Gastrocnemius medialis (tissue), 4 donors: ENCODE data around the gene DROSHA.

Experiments used
- POLR2A ChIP-seq, 2 donors: fragments of 450-650 bp; IDR thresholded peaks; one replicate each; pipeline ENCODE4 v1.6.1; 2017; ENCODE audit warnings: antibody characterized with exemption in 2 of 2, mild to moderate bottlenecking in 2 of 2, moderate library complexity in 2 of 2
- TF ChIP-seq, protein P1 (sequence below), 5 experiments: fragments of 450-650 bp in 3 of 5; fragments of 200-600 bp in 2 of 5; sonication (generic) in 2 of 5; IDR thresholded peaks in 4 of 5; conservative IDR thresholded peaks in 1 of 5; 1 replicate in 4 of 5; 2 replicates in 1 of 5; pipeline ENCODE4 v1.5.1; 2016 to 2019; ENCODE audit warnings: antibody characterized with exemption in 5 of 5, mild to moderate bottlenecking in 3 of 5, moderate library complexity in 3 of 5

DNA sequence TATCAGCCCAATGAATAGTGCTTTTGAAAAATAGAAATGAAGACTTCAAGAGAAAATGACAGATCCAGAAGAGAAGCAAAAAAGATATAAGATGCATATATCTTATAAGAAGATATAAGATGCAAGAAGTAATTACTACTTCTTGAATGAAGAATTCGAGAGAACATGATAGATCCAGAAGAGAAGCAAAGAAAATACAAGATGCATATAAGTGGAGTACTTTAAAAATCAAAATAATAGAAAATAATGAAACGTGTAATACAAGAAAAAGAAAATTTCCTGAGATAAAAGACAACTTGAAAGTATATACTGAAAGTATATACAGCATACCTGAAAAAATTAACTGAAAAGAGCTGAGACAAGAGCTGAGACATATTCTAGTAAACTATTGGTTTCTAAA, 76.7 kb downstream of the DROSHA start:
- TF ChIP-seq, protein P1, sequence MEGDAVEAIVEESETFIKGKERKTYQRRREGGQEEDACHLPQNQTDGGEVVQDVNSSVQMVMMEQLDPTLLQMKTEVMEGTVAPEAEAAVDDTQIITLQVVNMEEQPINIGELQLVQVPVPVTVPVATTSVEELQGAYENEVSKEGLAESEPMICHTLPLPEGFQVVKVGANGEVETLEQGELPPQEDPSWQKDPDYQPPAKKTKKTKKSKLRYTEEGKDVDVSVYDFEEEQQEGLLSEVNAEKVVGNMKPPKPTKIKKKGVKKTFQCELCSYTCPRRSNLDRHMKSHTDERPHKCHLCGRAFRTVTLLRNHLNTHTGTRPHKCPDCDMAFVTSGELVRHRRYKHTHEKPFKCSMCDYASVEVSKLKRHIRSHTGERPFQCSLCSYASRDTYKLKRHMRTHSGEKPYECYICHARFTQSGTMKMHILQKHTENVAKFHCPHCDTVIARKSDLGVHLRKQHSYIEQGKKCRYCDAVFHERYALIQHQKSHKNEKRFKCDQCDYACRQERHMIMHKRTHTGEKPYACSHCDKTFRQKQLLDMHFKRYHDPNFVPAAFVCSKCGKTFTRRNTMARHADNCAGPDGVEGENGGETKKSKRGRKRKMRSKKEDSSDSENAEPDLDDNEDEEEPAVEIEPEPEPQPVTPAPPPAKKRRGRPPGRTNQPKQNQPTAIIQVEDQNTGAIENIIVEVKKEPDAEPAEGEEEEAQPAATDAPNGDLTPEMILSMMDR (IDR thresholded peaks at IDR 0.05 in 4 of 5, conservative IDR thresholded peaks at IDR 0.05 in 1 of 5): no peak
- no peak for TF ChIP-seq POLR2A (IDR thresholded peaks at IDR 0.05)
